ENCODE measurements around the gene NPIPA3. TPM values are rescaled to one million over a fixed set of nuclear protein-coding genes. Genes with fewer than 3 reads are reported as not detected.
"Not testable (repeated sequence)": the region's sequence is repeated elsewhere in the genome, so short reads cannot be mapped to it uniquely, and the experiment has no call there.

Gene NPIPA3
- total RNA-seq, 1 experiment from 2014 or later: 3.2 TPM

DNA sequence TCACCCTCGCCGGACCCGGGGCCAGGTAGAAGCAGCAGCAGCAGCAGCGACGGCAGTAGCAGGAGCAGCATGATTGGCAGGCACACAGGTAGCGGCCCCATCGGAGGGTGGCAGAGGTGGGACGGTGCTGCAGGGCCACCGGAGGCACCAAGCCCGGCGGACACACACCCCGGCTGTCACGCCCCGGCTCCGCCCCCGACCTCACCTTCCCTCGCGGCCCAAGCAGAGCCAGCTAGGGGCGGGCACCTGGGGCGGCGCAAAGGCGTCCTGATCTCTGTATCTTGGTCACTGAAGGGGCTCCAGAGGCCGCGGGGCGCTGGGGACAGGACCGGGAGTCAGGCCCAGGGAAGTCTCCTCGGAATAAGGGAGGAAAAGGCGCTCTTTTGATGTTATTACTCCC is 9.1 kb upstream of the NPIPA3 start, which contains the start of gene PLA2G10:
Gene PLA2G10, minus strand, starts transcription at position 180 of the 400 bp plus-strand sequence. Its CDS starts 79 bp downstream, at position 101.
- not testable (repeated sequence) for H3K36me3 ChIP-seq; H3K4me3 ChIP-seq; H3K4me1 ChIP-seq; H3K27me3 ChIP-seq; DNase-seq; H3K27ac ChIP-seq; H3K9me3 ChIP-seq (replicated peaks)

- H3K27ac ChIP-seq; H3K36me3 ChIP-seq; H3K4me3 ChIP-seq; H3K4me1 ChIP-seq; DNase-seq; H3K9me3 ChIP-seq (replicated peaks); H3K27me3 ChIP-seq: not testable (repeated sequence)
Measured at GRCh38 chr16:14701859-14702258, 1.4 kb upstream of the NPIPA3 start.

- not testable (repeated sequence) for H3K36me3 ChIP-seq
Measured at GRCh38 chr16:14702672-14703071, 539 bp upstream of the NPIPA3 start.

DNA sequence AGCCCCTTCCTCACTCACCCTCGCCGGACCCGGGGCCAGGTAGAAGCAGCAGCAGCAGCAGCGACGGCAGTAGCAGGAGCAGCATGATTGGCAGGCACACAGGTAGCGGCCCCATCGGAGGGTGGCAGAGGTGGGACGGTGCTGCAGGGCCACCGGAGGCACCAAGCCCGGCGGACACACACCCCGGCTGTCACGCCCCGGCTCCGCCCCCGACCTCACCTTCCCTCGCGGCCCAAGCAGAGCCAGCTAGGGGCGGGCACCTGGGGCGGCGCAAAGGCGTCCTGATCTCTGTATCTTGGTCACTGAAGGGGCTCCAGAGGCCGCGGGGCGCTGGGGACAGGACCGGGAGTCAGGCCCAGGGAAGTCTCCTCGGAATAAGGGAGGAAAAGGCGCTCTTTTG is 30.0 kb downstream of the NPIPA3 start:
- not testable (repeated sequence) for H3K9me3 ChIP-seq (replicated peaks); H3K4me3 ChIP-seq; H3K36me3 ChIP-seq; H3K4me1 ChIP-seq; H3K27me3 ChIP-seq; H3K27ac ChIP-seq; DNase-seq

More at GRCh38 chr16:14702672-14703071, 539 bp upstream of the NPIPA3 start:
- not testable (repeated sequence) for H3K27ac ChIP-seq; H3K9me3 ChIP-seq (replicated peaks); DNase-seq; H3K4me3 ChIP-seq; H3K27me3 ChIP-seq; H3K4me1 ChIP-seq

- H3K27ac ChIP-seq; H3K9me3 ChIP-seq (replicated peaks); H3K36me3 ChIP-seq; H3K4me1 ChIP-seq; H3K4me3 ChIP-seq; DNase-seq; H3K27me3 ChIP-seq: not testable (repeated sequence)
Measured at GRCh38 chr16:14740832-14741385, 37.7 kb downstream of the NPIPA3 start.

GRCh38 chr16:14741794-14742193 is 38.6 kb downstream of the NPIPA3 start:
- H3K36me3 ChIP-seq; H3K4me1 ChIP-seq; H3K27me3 ChIP-seq; H3K9me3 ChIP-seq (replicated peaks); H3K27ac ChIP-seq; H3K4me3 ChIP-seq; DNase-seq: not testable (repeated sequence)

GRCh38 chr16:14742273-14743128 is 39.3 kb downstream of the NPIPA3 start, which contains the start of gene NPIPA2:
NPIPA2 (plus strand) TSS chr16:14742533; CDS start chr16:14748066, 5,533 bp downstream.
- not testable (repeated sequence) for H3K4me3 ChIP-seq; H3K27ac ChIP-seq; H3K27me3 ChIP-seq; H3K36me3 ChIP-seq; H3K4me1 ChIP-seq; H3K9me3 ChIP-seq (replicated peaks); DNase-seq

DNA sequence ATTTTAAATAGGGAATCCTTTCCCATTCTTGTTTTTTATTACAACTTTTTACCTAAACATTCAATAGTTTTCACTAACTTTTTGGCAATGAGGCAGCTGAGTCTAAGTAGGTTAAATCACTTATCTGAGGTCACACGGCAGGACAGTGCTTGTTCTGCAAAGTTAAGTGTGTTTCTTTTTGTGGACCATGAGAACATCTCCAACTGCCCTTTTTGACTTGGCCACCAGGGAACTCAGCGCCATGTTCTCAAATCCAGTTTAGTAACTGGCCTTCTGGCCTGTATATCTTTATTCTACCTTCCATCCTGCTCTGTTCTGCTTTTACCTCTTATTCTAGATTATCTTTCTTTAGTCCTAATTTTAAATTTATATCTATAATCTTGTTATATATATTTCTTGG is 70.4 kb downstream of the NPIPA3 start:
- not testable (repeated sequence) for H3K4me1 ChIP-seq; H3K27me3 ChIP-seq; H3K9me3 ChIP-seq (replicated peaks); H3K4me3 ChIP-seq; H3K27ac ChIP-seq; DNase-seq; H3K36me3 ChIP-seq

DNA sequence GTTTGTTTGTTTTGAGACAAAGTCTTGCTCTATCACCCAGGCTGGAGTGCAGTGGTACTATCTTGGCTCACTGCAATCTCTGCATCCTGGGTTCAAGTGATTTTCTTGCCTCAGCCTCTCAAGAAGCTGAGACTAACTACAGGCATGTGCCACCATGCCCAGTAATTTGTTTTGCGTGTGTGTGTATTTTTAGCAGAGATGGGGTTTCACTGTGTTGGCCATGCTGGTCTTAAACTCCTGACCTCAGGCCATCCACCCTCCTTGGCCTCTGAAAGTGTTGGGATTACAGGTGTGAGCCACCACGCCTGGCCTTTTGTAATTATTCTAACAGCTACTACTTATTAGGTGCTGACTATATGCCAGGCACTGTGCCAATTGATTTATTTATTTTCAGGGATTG is 72.4 kb downstream of the NPIPA3 start:
- H3K27ac ChIP-seq; H3K27me3 ChIP-seq; DNase-seq; H3K4me3 ChIP-seq; H3K4me1 ChIP-seq; H3K9me3 ChIP-seq (replicated peaks); H3K36me3 ChIP-seq: not testable (repeated sequence)

Other genes with a start within 250 kb of the NPIPA3 start
- gene PARN, start 73.2 kb upstream of the NPIPA3 start, total RNA-seq (2014; rRNA removed; shearing (Covaris generic)): 31.0 and 31.9 TPM in 2 replicates
- 63.5 and 71.4 TPM in 2 replicates for gene BFAR, start 70.5 kb upstream of the NPIPA3 start, total RNA-seq (2014; rRNA removed; shearing (Covaris generic))
- gene PLA2G10, start 9.1 kb upstream of the NPIPA3 start, total RNA-seq (2014; rRNA removed; shearing (Covaris generic)): not detected in 2 replicates
- 0.71 TPM in 1 of 2 replicates, not detected in the other for gene NPIPA2, start 39.1 kb downstream of the NPIPA3 start, total RNA-seq (2014; rRNA removed; shearing (Covaris generic))
- gene NOMO1, start 130.3 kb downstream of the NPIPA3 start, total RNA-seq (2014; rRNA removed; shearing (Covaris generic)): 115 and 132 TPM in 2 replicates
- gene NPIPA1, start 234.0 kb downstream of the NPIPA3 start, total RNA-seq (2014; rRNA removed; shearing (Covaris generic)): 29.2 and 36.8 TPM in 2 replicates

All from SJCRH30 (cell line).